Sigmoid colon (tissue), 7 donors: Measurements from ENCODE around the gene ANAPC4. TPM values are rescaled to one million over a fixed set of nuclear protein-coding genes. Genes with fewer than 3 reads are reported as not detected.

Source experiments
- DNase-seq: peaks from one replicate; pipeline ENCODE4 v3.0.0-alpha.2; 2019
- H3K27ac ChIP-seq, 4 donors: fragments of 200-600 bp; sonication (generic); one replicate each; pipeline ENCODE4 v1.5.1; 2016 to 2019; ENCODE audit warnings: mild to moderate bottlenecking in 1 of 4
- H3K27me3 ChIP-seq, 3 donors: fragments of 200-600 bp; sonication (generic); one replicate each; pipeline ENCODE4 v1.5.1; 2019; ENCODE audit warnings: mild to moderate bottlenecking in 1 of 3
- H3K36me3 ChIP-seq, 4 donors: fragments of 200-600 bp; sonication (generic); one replicate each; pipeline ENCODE4 v1.5.1; 2016 to 2019
- H3K4me1 ChIP-seq, 4 donors: fragments of 200-600 bp; sonication (generic); one replicate each; pipeline ENCODE4 v1.5.1; 2017 to 2019
- H3K4me3 ChIP-seq, 4 donors: fragments of 200-600 bp; sonication (generic); one replicate each; pipeline ENCODE4 v1.5.1; 2017 to 2019; ENCODE audit warnings: mild to moderate bottlenecking in 2 of 4, moderate library complexity in 1 of 4
- H3K9me3 ChIP-seq, 4 donors: fragments of 200-600 bp in 3 of 4; sonication (generic) in 3 of 4; one replicate each; pipeline versions ENCODE4 v1.5.1 to v1.6.1; 2013 to 2019
- CTCF ChIP-seq, 4 experiments: fragments of 450-650 bp in 3 of 4; fragments of 200-600 bp in 1 of 4; IDR thresholded peaks; one replicate each; pipeline ENCODE4 v1.5.1; 2016 to 2019; ENCODE audit warnings: antibody characterized with exemption in 4 of 4, mild to moderate bottlenecking in 3 of 4, moderate library complexity in 2 of 4
- EP300 ChIP-seq, 4 donors: sonication (generic); formaldehyde crosslinking; IDR thresholded peaks; one replicate each; pipeline ENCODE4 v1.6.1; 2017; ENCODE audit warnings: antibody characterized with exemption in 4 of 4
- POLR2A ChIP-seq, 2 donors: fragments of 450-650 bp; IDR thresholded peaks; one replicate each; pipeline ENCODE4 v1.6.1; 2016; ENCODE audit warnings: antibody characterized with exemption in 2 of 2, mild to moderate bottlenecking in 2 of 2, moderate library complexity in 2 of 2
- POLR2AphosphoS5 ChIP-seq, 4 donors: sonication (generic); formaldehyde crosslinking; IDR thresholded peaks; one replicate each; pipeline ENCODE4 v1.6.1; 2017; ENCODE audit warnings: antibody characterized with exemption in 4 of 4
- WGBS, 2 donors: extraction: QIAGEN DNeasy Blood & Tissue Kit; methylation state at CpG; one replicate each; pipeline ENCODE4 v1.1.7; 2013; 5-methylcytosine and 5-hydroxymethylcytosine counted together
- intact Hi-C: fragments of 100-400 bp; cut with DNase I; formaldehyde crosslinking; loops from one replicate; pipeline ENCODE4 v1.15.1; 2023
- polyA plus RNA-seq, 3 donors: library from polyadenylated mRNA; stranded (reverse); fragments of 200-250 nt; gene quantifications; one replicate each; pipeline ENCODE4 v1.2.3, GENCODE V29; 2013
- total RNA-seq, 4 donors: library from RNA; depleted of rRNA; stranded (reverse); fragments of >200 nt; gene quantifications; one replicate each; pipeline ENCODE4 v1.1.0, GENCODE V29; 2016
- donor health status: healthy with polysubstance abuse.
- donor health status: Bipolar disorder and iron deficiency.
- donor health status: healthy.

The ANAPC4 gene
- total and polyA plus RNA-seq, 7 donors: 8.8 to 75.1 (median 31.4) TPM

GRCh38 chr4:25437926-25438325, 60.9 kb downstream of the ANAPC4 start:
- H3K4me3 ChIP-seq: no peak overlapping the region
- no peaks in the 10 kb centered on the region for H3K4me1 ChIP-seq
- H3K36me3 ChIP-seq: no peaks in the 10 kb centered on the region
- H3K27me3 ChIP-seq: no peaks in the 10 kb centered on the region
- no peak for DNase-seq
- intact Hi-C loops: no loop called here
- H3K27ac ChIP-seq: no peak overlapping the region
- H3K9me3 ChIP-seq: no peaks in the 10 kb centered on the region
- TF ChIP-seq EP300 (IDR thresholded peaks at IDR 0.05) (no peak), CTCF (IDR thresholded peaks at IDR 0.05) (no peak), POLR2A (IDR thresholded peaks at IDR 0.05) (no peak), POLR2AphosphoS5 (IDR thresholded peaks at IDR 0.05) (no peak)

- Histone ChIP-seq H3K4me3 (no peak overlapping the region), H3K9me3 (no peaks in the 10 kb centered on the region), H3K27ac (no peak overlapping the region), H3K4me1 (no peaks in the 10 kb centered on the region), H3K36me3 (no peaks in the 10 kb centered on the region), H3K27me3 (no peaks in the 10 kb centered on the region)
- DNase-seq: no peak
- intact Hi-C loops: loop anchor here (2.0 kb wide), 1 partner anchor 329 kb away; no protein-coding TSS in a partner anchor
- TF ChIP-seq EP300 (IDR thresholded peaks at IDR 0.05) (no peak), CTCF (IDR thresholded peaks at IDR 0.05) (peak in 3 of 4 experiments; percentile 34 to 80 (median 45)), POLR2AphosphoS5 (IDR thresholded peaks at IDR 0.05) (no peak)
- WGBS, 2 donors: 15 to 40% methylated on average over 2 of the region's 2 CpGs
Observed at GRCh38 chr4:25439918-25440477, 62.9 kb downstream of the ANAPC4 start.

- Histone ChIP-seq H3K27ac (no peak overlapping the region), H3K9me3 (no peaks in the 10 kb centered on the region), H3K27me3 (no peaks in the 10 kb centered on the region), H3K4me1 (no peaks in the 10 kb centered on the region), H3K4me3 (no peak overlapping the region), H3K36me3 (no peaks in the 10 kb centered on the region)
- 83% methylated on average over 8 of the region's 8 CpGs for WGBS, 2 donors
- TF ChIP-seq POLR2AphosphoS5 (IDR thresholded peaks at IDR 0.05): no peak
- no peak for TF ChIP-seq CTCF (IDR thresholded peaks at IDR 0.05)
- TF ChIP-seq EP300 (IDR thresholded peaks at IDR 0.05): no peak
- no peak for TF ChIP-seq POLR2A (IDR thresholded peaks at IDR 0.05)
- intact Hi-C loops: loop anchor here (2.0 kb wide), 1 partner anchor 328 kb away; no protein-coding TSS in a partner anchor
- no peak for DNase-seq
Observed at GRCh38 chr4:25440478-25441030, 63.5 kb downstream of the ANAPC4 start.

- Histone ChIP-seq H3K36me3 (no peaks in the 10 kb centered on the region), H3K27ac (no peak overlapping the region), H3K9me3 (no peaks in the 10 kb centered on the region), H3K4me1 (no peaks in the 10 kb centered on the region), H3K27me3 (no peaks in the 10 kb centered on the region), H3K4me3 (no peak overlapping the region)
- TF ChIP-seq CTCF (IDR thresholded peaks at IDR 0.05) (peak in 1 of 4 experiments; percentile 31), EP300 (IDR thresholded peaks at IDR 0.05) (no peak), POLR2A (IDR thresholded peaks at IDR 0.05) (no peak), POLR2AphosphoS5 (IDR thresholded peaks at IDR 0.05) (no peak)
- 35 to 59% methylated on average over 6 of the region's 6 CpGs for WGBS, 2 donors
- intact Hi-C loops: loop anchor here (2.0 kb wide), 1 partner anchor 327 kb away; no protein-coding TSS in a partner anchor
- DNase-seq: no peak
Observed at GRCh38 chr4:25441519-25442117, 64.6 kb downstream of the ANAPC4 start.
